ENCODE measurements around the gene ATP6V1F. TPM values are rescaled to one million over a fixed set of nuclear protein-coding genes. Genes with fewer than 3 reads are reported as not detected.

ATP6V1F gene
- total and polyA plus RNA-seq, 10 donors = 78.3 to 285 (median 91.5) TPM

DNA sequence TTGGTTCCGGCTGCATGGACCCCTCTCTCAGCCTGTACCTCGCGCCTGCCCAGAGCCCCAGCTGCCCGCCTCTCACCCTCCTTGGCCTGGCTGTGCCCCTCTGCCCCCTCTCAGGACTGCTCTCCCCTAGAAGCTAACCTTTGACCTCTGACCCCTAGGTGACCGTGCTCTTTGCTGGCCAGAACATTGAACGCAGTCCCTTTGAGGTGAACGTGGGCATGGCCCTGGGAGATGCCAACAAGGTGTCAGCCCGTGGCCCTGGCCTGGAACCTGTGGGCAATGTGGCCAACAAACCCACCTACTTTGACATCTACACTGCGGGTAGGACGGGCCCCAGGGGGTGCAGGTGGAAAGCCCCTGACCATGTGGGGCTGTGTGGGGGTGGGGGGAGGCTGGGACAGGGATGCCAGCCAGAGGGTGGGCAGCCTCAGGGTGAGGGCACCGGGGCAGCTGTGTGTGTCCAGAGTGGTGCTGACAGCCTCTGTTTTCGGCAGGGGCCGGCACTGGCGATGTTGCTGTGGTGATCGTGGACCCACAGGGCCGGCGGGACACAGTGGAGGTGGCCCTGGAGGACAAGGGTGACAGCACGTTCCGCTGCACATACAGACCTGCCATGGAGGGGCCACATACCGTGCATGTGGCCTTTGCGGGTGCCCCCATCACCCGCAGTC, 24.4 kb upstream of the ATP6V1F start:
- H3K27ac ChIP-seq = no peak overlapping the region
- 75 to 94% (median 89%) methylated on average over 15 to 22 of the region's 22 CpGs for WGBS, 5 donors

DNA sequence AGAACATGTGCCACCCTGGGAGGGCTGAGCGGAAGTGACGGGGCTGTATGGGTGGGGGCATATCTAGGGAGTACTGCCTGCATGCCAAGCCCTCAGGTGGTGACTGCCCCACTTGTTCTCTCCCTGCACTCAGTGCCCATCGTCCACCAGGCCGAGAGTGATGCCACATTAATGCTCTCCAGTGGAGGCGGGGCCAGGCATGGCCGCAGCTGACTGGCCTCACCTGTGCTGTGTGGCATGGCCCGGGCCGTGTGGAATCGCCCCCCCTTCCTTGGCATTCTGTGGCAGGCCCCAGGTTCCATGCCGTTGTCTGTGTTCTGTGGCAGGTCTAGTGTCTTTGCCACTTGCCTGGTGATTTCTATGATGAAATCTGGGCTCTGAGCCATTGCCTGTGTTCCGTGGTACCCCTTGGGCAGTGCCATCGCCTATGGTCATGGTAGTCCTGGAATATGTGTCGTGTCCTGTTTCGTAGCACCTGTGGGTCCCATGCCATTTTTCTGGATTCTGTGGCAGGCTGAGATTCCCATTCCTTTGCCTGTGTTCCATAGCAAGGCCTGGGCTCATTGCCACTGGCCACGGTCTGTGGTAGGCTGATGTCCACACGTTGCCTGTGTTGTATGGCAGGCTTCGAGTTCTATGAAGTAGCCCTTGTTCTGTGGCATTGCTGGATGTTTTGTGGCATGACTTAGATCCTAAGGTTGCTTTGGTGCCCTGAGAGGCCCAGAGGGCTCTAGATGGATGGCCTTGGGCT, 23.5 kb upstream of the ATP6V1F start:
- Histone ChIP-seq H3K4me3 (no peak overlapping the region), H3K4me1 (peaks cover 0 to 7% (median 2%) of the 10 kb centered on the region in 6 donors), H3K9me3 (no peaks in the 10 kb centered on the region), H3K27ac (no peak overlapping the region), H3K27me3 (replicated peaks in 1 of 7) (no peaks in the 10 kb centered on the region), H3K36me3 (no peaks in the 10 kb centered on the region)
- intact Hi-C loops (cut with DNase I; ENCODE audit: low total_unique reads) = no loop called here
- no peak for TF ChIP-seq POLR2AphosphoS5 (IDR thresholded peaks at IDR 0.05)
- TF ChIP-seq, protein P1, sequence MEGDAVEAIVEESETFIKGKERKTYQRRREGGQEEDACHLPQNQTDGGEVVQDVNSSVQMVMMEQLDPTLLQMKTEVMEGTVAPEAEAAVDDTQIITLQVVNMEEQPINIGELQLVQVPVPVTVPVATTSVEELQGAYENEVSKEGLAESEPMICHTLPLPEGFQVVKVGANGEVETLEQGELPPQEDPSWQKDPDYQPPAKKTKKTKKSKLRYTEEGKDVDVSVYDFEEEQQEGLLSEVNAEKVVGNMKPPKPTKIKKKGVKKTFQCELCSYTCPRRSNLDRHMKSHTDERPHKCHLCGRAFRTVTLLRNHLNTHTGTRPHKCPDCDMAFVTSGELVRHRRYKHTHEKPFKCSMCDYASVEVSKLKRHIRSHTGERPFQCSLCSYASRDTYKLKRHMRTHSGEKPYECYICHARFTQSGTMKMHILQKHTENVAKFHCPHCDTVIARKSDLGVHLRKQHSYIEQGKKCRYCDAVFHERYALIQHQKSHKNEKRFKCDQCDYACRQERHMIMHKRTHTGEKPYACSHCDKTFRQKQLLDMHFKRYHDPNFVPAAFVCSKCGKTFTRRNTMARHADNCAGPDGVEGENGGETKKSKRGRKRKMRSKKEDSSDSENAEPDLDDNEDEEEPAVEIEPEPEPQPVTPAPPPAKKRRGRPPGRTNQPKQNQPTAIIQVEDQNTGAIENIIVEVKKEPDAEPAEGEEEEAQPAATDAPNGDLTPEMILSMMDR (IDR thresholded peaks at IDR 0.05 in 8 of 11, conservative IDR thresholded peaks at IDR 0.05 in 3 of 11) = no peak
- TF ChIP-seq POLR2A (IDR thresholded peaks at IDR 0.05) = no peak
- no peak for DNase-seq
- WGBS, 5 donors = 87 to 94% (median 92%) methylated on average over 17 of the region's 17 CpGs

More for the DNA sequence above, 24.4 kb upstream of the ATP6V1F start:
- no peak for DNase-seq
- intact Hi-C loops (cut with DNase I; ENCODE audit: low total_unique reads) = no loop called here
- no peaks in the 10 kb centered on the region for H3K9me3 ChIP-seq
- H3K27me3 ChIP-seq (replicated peaks in 1 of 7) = peaks cover 0 to 7% (median under 1%) of the 10 kb centered on the region in 7 donors
- H3K4me1 ChIP-seq = peaks cover 0 to 7% (median 2%) of the 10 kb centered on the region in 6 donors
- no peaks in the 10 kb centered on the region for H3K36me3 ChIP-seq
- no peak for TF ChIP-seq POLR2AphosphoS5 (IDR thresholded peaks at IDR 0.05)
- TF ChIP-seq, protein P1 (IDR thresholded peaks at IDR 0.05 in 8 of 11, conservative IDR thresholded peaks at IDR 0.05 in 3 of 11) = no peak
- no peak for TF ChIP-seq POLR2A (IDR thresholded peaks at IDR 0.05)
- H3K4me3 ChIP-seq = no peak overlapping the region

DNA sequence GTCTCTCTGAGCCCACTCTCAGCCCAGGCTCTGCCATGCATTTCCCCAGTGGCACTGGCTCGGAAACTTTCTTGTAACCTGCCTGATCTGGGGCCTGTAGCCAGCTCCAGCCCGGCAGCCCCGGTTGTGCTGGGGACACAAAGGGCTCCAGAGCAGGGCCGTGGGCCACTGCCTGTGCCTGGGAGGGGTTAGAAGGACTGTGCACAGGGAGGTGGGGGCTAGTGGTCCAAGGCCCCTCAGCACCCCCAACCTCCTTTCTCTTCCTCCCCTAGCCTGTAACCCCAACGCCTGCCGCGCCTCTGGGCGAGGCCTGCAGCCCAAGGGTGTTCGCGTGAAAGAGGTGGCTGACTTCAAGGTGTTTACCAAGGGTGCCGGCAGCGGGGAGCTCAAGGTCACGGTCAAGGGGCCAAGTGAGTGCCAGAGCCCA, 22.9 kb upstream of the ATP6V1F start:
- H3K36me3 ChIP-seq = no peaks in the 10 kb centered on the region
- H3K9me3 ChIP-seq = no peaks in the 10 kb centered on the region
- intact Hi-C loops (cut with DNase I; ENCODE audit: low total_unique reads) = no loop called here
- no peak for DNase-seq
- H3K27ac ChIP-seq = no peak overlapping the region
- H3K4me1 ChIP-seq = peaks cover 0 to 7% (median 2%) of the 10 kb centered on the region in 6 donors
- H3K4me3 ChIP-seq = no peak overlapping the region
- no peaks in the 10 kb centered on the region for H3K27me3 ChIP-seq (replicated peaks in 1 of 7)
- WGBS, 5 donors = 69 to 88% (median 86%) methylated on average over 6 to 13 of the region's 13 CpGs
- no peak for TF ChIP-seq POLR2AphosphoS5 (IDR thresholded peaks at IDR 0.05)
- TF ChIP-seq POLR2A (IDR thresholded peaks at IDR 0.05) = no peak
- TF ChIP-seq, protein P1 (IDR thresholded peaks at IDR 0.05 in 8 of 11, conservative IDR thresholded peaks at IDR 0.05 in 3 of 11) = no peak

All from spleen (tissue), 11 donors.